GM19099 (cell line): ENCODE measurements around the gene CD164L2.

Experiments
- POLR2A ChIP-seq: IDR thresholded peaks from 3 replicates; pipeline ENCODE4 v1.6.1; 2011; ENCODE audit warnings: low read depth; ENCODE audit not compliant: insufficient read length; ENCODE audit errors: extremely low read depth

CD164L2 gene

DNA sequence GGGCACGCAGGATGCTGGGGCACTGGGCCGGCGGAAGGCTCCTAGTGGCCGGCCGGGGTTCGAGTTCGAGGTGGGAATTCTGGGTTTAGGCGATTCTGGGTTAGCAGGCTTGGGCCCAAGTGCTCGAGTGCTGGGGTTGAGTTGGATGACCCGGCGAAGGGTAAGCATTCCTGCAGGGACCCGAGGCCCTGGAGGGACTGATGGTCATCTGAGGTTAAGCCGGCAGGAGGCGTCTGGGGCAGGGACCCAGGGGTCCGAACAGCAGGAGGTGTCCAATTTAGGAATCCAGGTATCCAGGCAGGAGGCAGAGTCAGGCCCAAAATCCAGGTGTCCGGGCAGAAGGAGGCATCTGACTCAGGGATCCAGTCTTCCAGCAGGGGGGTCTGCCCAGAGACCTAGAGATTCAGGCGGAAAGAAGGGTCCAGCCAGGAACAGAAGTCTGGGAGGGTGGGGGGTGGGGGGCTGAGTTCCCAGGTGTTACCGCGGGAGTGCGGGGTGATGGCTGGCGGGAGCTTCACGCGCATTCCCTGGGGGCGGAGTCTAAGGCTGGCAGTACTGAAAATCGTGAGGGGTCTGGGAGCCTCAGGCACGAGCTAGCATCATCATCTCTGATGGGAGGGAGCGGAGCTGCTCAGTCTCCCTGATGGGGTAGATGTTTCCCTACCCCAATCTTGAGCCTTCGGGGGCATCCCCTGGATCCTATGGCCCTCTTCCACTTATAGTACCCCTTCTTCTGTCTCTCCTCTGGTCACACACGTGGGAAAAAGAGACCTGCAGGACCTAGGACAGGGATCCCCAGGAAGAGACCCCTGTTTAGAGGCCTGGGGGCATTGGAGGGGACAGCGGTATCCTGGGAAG is 9.9 kb upstream of the CD164L2 start:
- TF ChIP-seq POLR2A, result no peak

DNA sequence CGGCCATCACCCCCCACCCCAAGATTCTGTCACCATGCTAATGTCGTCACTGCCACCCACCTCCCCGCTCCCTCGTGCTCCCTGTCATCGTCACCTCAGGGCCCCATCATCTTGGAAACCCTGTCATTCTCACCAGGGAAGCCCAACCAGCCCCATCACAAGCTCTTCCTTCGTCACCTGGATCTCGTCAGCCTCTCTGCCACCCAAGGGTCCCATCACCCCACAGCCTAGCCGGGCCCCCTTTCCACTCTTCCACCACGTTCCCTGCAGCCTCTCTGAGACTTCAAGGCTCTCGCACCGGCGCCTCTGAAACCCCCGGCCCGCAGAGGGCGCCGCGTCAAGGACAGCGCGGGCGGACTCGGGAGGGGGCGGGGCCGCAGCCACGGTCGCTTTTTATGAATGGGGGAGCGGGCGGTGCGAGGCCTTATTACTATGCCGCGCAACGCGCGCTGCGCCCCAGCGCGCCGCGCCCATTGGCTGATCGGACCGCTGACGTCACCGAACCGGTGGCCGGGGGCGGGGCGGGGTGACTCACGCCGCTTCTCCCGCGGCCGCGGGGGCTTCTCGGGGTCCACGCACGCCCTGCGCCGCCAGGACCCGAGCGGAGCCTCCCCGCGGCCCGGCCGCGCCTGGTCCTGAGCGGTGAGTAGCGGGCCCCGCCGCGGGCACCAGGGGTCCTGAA is 9.1 kb upstream of the CD164L2 start, which contains the start of gene GPR3:
GPR3 (plus strand) TSS at position 527 of the 682 bp plus-strand sequence. CDS start 1,177 bp downstream, outside the sequence.
- TF ChIP-seq POLR2A, result no peak

DNA sequence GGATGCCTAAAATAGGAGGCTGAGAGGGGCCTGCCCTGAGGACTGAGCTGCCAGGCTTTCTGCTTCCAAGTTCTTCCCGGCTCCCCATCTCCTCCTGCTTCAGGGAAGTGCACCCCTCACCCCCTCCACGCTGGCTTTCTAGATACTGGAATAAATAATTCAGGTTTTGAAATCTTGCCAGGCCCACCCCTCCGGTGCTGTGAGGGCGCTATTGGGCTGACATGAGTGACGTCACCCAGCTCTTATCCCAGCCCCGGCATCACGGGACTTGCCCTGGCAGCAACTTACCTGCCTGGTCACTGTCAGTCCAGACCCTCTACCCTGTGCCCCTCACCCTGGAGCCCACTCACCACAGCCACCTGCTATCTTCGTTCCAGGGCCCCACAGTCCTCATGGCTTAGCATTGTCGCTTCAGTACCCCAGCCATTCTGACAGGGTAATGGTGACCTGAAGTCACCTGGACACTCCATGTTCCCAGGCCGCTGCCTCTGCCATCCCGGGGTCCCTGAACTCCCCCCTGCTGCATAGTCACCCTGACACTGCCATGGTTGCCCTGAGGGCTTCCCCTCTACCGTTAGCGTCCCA is 8.5 kb upstream of the CD164L2 start:
- no peak for TF ChIP-seq POLR2A

DNA sequence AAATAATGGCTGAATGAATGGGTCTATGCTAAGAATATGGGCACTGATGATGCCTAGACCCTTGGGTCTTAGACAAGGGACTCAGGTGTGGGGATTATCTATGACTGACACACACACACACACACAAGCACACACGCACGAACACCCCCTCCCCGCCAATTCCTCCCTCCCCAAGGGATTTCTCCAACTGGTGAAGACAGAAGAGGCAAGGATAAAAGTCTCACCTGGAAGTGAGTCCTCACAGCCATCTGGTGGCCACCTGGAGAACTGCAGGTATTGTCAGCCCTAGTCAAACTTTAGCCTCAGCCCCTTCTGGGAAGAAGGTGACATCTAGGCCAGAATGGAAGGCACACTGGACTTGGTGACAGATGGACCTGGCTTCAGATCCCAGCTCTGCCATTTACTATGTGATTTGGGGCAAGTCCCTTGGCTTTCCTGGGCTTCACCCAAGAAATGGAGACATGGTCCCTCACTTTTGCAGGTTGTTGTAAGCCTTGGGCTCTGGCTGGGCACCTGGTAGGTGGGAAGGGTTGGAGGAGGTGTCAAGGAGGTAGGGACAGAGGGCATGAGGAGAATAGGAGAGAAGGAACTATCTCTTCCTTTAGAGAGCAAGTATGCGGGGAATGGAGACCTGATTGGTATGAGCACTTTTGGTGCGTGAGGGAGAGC is 5.3 kb upstream of the CD164L2 start:
- no peak for TF ChIP-seq POLR2A

DNA sequence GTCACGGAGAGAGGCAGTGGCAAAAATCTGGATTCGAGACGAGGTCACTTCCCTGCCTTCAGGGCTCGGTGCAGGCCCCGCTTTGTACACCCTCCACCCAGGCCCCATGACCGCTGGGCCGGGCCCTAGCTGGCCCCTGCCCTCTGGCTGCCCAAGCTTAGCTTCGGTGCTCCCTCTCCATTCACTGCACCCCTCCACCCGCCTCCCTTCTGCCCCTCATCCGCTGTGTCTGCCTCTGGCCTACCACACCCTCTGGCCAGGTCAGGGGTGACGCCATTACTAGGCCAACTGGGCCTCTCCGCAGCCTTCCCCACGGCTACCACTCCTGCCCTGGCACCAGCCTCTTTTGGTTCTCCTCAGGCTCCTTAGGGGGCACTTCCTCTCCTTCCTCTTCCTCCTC is 528 bp upstream of the CD164L2 start:
- TF ChIP-seq POLR2A, result no peak

DNA sequence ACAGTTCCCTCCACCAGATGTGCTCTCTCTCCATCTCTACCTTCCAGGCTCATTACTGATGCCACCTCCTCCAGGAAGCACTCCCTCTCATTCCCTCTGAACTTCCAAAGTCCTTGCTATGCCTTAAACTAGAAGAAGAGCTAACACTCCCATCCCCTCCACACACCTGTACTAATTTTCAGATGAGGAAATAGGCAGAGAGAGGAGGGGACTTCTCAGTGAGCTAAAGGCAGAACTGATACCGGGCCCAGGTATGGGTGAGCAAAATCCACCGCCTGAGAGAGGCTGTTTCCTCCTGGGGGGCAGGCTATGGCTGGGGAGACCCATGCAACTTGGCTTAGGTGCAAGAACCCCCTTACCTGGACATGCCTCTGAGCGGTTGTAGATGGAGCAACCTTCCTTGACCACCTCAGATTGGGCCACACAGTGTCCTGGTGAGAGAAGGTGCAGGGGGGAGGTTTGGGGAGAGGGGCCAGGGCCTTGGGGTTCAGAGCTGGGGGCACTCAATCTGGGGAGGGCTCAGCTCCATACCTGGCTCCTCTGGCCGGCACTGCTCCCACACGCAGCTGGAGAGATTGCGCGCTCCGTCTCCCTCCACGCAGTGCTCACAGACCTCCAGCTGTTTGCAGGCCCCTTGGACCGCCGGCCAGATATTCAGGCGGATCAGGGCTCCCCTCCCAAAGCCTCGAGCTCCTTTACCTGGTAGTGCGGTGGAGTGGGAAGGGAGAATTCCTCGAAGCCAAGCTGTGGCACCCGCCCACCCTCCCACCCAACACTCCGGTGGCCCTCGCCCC is 967 bp downstream of the CD164L2 start:
- TF ChIP-seq POLR2A, result no peak

DNA sequence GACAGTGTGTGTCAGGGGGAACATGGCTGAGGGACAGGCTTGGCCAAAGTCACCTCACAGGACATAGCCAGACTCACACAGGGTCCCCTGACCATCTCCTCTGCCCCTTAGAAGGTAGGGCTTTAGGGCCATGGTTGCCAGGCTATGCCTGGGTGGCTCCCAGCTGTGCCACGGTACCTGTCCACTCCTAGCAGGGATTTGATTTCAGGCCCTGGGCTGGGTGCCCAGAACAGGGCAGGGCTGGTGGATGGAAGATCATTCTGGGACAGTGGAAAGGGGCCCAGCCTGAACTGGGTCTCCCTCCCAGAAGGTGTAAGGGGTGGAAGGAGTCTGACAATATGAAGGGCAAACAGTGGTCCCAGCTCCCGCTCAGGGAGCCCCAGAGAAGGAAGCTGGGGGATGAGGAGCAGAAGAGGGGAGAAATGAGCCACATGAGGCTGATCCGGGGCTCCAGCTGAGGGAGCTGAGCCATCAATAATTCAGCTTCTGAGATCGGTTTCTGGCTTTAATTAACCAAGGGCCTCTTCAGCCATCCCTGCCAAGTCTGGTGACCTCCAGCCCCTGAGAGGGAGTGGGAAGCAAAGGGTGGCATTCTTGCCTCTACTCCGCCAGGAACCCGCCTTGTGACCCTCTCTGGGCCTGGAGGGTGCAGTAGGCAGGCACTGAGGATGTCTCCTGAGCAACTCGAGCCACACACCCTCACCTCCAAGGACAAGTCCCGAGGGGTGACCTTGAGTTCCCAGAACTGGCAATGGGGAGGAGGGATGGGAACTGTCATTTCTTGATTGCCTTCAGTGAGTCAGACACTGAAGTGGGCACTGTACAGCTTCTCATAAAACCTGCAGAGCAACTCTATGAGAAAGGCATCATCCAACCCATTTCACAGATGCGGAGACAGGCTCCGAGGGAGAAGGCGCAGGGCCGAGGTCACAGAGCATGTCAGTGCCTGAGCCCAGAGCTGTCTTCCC is 2.1 kb downstream of the CD164L2 start:
- TF ChIP-seq POLR2A, result no peak

DNA sequence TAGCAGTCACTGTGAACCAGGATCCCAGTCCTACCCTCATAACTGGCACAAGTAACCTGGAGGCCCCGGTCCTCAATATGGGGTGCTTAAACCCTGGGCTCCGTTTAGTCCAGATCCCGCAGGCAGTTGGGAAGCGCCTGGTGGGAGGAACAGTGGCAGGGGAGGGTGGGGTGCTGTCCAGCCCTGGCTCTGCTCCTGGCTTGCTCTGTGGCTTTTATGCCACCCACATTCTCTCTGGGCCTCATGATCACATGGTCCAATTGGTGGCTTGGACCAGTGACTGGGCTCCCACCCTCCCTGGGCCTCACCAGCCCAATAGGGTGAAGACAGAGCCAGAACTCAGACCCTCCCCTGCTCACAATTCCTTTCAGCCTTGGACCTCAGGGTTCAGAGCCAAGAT is 2.9 kb downstream of the CD164L2 start:
- no peak for TF ChIP-seq POLR2A

DNA sequence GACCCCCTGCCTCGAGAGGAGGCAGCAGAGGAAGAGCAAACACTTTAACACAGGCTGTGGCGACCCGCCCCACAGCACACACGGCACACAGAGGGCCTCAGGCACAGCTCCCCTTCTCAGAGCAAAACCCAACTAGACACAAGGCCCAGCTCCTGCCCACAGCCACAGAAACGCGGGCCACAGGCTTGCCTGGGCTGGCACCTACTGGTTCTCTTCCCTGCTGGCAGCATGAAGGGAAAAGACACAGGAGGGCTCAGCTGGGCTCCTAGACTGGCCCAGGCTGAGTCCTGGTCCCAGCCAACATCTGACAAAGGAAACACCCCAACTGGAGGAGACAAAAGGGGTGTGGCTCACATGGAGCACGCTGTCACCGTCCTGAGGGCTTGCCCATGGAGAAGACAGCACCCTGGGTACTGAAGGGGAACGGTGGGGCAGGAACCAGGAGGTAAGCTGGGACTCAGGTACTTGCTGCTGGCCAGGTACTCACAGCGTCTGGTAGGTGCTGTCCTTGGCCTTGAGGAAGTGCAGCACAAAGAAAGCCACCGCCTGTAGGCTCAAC is 3.5 kb downstream of the CD164L2 start:
- no peak for TF ChIP-seq POLR2A

DNA sequence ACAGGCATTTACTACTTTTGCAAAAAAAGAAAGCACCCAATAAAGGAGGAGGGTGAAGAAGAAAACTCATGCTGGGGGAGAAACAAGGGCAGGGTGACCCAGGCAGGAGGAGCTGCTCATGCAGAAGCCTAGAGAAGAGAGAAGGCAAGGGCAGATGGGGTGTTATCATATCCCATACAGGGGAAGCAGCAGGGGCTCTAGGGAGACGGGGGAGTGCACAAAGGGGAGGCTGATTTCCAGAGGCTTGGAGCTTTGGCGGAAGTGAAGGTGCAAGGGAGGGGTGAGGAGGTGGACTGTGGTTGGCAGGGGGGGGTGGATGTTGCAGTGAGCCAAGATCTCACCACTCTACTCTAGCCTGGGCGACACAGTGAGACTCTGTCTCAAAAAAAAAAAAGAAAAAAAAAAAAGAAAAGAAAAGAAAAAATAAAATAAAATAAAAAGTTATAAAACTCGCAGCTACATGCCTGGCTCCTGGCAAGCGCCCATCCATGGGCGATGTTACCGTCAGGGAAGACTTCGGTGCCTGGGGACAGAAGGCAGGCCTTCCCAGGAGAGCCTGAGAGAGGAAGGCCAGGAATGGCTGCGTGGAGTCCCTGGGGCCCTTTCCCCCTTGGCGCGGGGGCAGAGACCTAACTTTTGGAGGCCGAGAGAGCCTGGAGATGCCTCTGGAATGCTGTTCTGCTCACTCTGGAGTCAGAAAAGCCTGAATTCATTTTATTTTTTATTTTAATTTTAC is 5.2 kb downstream of the CD164L2 start:
- TF ChIP-seq POLR2A, result no peak

DNA sequence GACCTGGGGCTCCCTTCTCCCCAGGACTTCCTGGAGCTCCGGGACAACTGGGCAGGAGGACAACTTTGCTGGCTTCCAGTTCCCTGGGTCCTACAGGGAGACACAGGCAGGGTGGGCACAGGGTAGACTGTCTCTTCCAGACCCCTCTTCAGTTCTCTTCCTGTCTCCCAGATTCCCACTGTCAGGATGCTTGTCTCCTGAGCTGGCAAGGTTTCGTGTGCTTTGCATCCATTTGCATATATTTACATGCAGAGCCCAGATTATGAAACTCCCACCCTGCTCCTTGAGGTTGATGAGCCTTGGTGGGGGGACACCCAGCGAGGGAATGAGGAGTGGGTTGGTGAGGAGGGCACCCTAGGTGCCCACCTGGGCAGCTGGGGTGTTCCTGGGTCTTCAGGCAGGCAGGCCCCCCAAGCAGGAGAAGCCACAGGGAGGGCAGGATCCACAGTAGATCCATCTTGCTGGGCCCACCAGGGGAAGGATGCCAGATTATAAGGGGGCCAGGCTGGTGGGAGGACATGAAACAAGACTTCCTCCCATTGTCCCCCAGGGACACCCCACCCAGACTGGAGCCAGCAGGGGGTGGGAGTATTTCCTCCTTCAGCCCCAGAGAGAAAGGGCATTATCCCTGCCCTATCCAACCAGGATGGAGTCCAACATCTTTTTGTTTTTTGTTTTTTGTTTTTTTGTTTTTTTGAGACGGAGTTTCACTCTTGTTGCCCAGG is 8.6 kb downstream of the CD164L2 start, which contains the start of gene FCN3:
FCN3 (minus strand) TSS at position 463 of the 725 bp plus-strand sequence; CDS start at position 457, 6 bp downstream.
- TF ChIP-seq POLR2A, result no peak
